Measurements from ENCODE around the gene RAB11FIP3. TPM values are rescaled to one million over a fixed set of nuclear protein-coding genes. Genes with fewer than 3 reads are reported as not detected.
A peak's percentile ranks its signal among the peaks of the same experiment; 100 is the strongest.

RAB11FIP3 gene
- total and polyA plus RNA-seq, 9 of the 15 experiments (the other 6 are each of a cell fraction or from before 2014, with no cell fraction given), result 0.46 to 13.1 (median 4.3) TPM

DNA sequence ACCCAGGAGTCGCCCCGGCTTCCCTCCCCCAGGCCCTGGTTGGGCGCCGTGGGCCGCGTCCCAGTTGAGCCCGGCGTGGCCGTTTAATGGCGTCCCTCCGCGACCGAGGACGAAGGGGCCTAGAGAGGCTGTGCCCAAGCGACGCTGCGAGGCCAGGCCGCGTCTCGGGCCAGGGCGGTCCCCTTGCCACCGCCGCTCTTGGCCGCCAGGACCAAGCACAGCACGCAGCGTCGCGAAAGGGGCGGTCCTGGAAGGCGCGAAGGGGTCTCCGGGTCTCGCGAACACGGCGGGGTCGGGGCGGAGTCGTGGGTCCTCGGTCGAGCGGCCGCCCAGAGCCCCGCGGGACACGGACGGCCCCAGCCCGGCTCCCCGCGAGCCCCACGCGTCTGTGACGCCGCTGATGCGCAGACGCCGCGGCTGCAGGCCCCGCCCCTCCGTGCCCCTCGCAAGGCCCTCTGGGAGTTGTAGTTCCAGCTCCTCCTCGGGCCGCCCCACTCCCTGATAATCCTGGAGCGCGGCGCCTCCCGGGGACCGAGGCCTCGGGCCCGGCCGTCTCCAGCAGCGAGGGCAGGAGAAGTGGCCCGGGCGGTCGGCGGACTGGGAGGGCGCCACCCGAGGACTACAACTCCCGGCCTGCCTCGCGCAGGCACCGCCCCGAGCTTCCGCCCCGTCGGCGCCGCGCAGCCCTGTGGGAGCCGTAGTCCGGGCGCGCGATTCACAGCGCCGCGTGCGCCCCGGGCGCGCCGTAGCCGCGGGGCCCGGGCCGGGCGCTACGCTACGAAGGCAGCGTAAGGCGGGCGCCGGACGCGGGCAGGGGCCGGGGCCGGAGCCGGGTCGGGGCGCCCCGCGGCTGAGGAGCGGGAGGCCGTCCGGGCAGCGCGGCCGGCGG is 101.8 kb downstream of the RAB11FIP3 start, which contains the start of gene CAPN15 (continued):
- TF ChIP-seq FOXK2 (conservative IDR thresholded peaks at IDR 0.05 in 1 of 2, IDR thresholded peaks at IDR 0.05 in 1 of 2; ENCODE audit: low read depth in 2 of 2) (no peak), ZNF778 (CRISPR knock-in tag; IDR thresholded peaks at IDR 0.05) (no peak), NFRKB (IDR thresholded peaks at IDR 0.05; ENCODE audit: low read depth) (no peak), POLR2G (IDR thresholded peaks at IDR 0.05; ENCODE audit: low read depth, low read length) (peak; percentile 85), PRPF4 (IDR thresholded peaks at IDR 0.05; ENCODE audit: insufficient read depth, low read depth, low read length, poor library complexity, severe bottlenecking) (no peak), ATF1 (CRISPR knock-in tag; IDR thresholded peaks at IDR 0.05) (no peak), ATF1 (tag; IDR thresholded peaks at IDR 0.05) (peak; percentile 97), MEF2A (IDR thresholded peaks at IDR 0.05; ENCODE audit: control insufficient read depth, low read depth, low read length) (no peak), ZNF197 (CRISPR knock-in tag; IDR thresholded peaks at IDR 0.05; ENCODE audit: low read depth) (peak; percentile 95), ZFX (CRISPR knock-in tag; IDR thresholded peaks at IDR 0.05) (peak; percentile 93), FOXJ2 (tag; IDR thresholded peaks at IDR 0.05) (no peak)
- TF ChIP-seq, protein P1, sequence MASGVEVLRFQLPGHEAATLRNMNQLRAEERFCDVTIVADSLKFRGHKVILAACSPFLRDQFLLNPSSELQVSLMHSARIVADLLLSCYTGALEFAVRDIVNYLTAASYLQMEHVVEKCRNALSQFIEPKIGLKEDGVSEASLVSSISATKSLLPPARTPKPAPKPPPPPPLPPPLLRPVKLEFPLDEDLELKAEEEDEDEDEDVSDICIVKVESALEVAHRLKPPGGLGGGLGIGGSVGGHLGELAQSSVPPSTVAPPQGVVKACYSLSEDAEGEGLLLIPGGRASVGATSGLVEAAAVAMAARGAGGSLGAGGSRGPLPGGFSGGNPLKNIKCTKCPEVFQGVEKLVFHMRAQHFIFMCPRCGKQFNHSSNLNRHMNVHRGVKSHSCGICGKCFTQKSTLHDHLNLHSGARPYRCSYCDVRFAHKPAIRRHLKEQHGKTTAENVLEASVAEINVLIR (CRISPR knock-in tag; IDR thresholded peaks at IDR 0.05), result peak; percentile 65
- TF ChIP-seq, protein P2, sequence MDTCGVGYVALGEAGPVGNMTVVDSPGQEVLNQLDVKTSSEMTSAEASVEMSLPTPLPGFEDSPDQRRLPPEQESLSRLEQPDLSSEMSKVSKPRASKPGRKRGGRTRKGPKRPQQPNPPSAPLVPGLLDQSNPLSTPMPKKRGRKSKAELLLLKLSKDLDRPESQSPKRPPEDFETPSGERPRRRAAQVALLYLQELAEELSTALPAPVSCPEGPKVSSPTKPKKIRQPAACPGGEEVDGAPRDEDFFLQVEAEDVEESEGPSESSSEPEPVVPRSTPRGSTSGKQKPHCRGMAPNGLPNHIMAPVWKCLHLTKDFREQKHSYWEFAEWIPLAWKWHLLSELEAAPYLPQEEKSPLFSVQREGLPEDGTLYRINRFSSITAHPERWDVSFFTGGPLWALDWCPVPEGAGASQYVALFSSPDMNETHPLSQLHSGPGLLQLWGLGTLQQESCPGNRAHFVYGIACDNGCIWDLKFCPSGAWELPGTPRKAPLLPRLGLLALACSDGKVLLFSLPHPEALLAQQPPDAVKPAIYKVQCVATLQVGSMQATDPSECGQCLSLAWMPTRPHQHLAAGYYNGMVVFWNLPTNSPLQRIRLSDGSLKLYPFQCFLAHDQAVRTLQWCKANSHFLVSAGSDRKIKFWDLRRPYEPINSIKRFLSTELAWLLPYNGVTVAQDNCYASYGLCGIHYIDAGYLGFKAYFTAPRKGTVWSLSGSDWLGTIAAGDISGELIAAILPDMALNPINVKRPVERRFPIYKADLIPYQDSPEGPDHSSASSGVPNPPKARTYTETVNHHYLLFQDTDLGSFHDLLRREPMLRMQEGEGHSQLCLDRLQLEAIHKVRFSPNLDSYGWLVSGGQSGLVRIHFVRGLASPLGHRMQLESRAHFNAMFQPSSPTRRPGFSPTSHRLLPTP (IDR thresholded peaks at IDR 0.05; ENCODE audit: borderline replicate concordance, extremely low read depth, insufficient read length), result no peak
- TF ChIP-seq, protein P3, sequence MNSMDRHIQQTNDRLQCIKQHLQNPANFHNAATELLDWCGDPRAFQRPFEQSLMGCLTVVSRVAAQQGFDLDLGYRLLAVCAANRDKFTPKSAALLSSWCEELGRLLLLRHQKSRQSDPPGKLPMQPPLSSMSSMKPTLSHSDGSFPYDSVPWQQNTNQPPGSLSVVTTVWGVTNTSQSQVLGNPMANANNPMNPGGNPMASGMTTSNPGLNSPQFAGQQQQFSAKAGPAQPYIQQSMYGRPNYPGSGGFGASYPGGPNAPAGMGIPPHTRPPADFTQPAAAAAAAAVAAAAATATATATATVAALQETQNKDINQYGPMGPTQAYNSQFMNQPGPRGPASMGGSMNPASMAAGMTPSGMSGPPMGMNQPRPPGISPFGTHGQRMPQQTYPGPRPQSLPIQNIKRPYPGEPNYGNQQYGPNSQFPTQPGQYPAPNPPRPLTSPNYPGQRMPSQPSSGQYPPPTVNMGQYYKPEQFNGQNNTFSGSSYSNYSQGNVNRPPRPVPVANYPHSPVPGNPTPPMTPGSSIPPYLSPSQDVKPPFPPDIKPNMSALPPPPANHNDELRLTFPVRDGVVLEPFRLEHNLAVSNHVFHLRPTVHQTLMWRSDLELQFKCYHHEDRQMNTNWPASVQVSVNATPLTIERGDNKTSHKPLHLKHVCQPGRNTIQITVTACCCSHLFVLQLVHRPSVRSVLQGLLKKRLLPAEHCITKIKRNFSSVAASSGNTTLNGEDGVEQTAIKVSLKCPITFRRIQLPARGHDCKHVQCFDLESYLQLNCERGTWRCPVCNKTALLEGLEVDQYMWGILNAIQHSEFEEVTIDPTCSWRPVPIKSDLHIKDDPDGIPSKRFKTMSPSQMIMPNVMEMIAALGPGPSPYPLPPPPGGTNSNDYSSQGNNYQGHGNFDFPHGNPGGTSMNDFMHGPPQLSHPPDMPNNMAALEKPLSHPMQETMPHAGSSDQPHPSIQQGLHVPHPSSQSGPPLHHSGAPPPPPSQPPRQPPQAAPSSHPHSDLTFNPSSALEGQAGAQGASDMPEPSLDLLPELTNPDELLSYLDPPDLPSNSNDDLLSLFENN (IDR thresholded peaks at IDR 0.05; ENCODE audit: low read depth in 2 of 2, low read length in 2 of 2), result no peak

Measured in K562 (cell line).